OCI-LY1 (cell line): ENCODE measurements around the gene PDE3B.

Experiments
- EZH2 ChIP-seq: fragments of 200-600 bp; sonication (generic), shearing (Covaris generic); IDR thresholded peaks from 2 replicates; pipeline ENCODE4 v1.8.0; 2017; ENCODE audit warnings: borderline replicate concordance, mixed run types, mild to moderate bottlenecking, antibody characterized with exemption, low read length, moderate library complexity, mixed read lengths
- TF ChIP-seq, protein P1 (sequence below): fragments of 200-600 bp; sonication (generic), shearing (Covaris generic); IDR thresholded peaks from 2 replicates; pipeline ENCODE4 v1.5.1; 2017; ENCODE audit warnings: mild to moderate bottlenecking, antibody characterized with exemption, low read length, moderate library complexity, mixed read lengths

GRCh38 chr11:14783788-14784187, 140.2 kb downstream of the PDE3B start:
- no peak for TF ChIP-seq EZH2
- TF ChIP-seq, protein P1, sequence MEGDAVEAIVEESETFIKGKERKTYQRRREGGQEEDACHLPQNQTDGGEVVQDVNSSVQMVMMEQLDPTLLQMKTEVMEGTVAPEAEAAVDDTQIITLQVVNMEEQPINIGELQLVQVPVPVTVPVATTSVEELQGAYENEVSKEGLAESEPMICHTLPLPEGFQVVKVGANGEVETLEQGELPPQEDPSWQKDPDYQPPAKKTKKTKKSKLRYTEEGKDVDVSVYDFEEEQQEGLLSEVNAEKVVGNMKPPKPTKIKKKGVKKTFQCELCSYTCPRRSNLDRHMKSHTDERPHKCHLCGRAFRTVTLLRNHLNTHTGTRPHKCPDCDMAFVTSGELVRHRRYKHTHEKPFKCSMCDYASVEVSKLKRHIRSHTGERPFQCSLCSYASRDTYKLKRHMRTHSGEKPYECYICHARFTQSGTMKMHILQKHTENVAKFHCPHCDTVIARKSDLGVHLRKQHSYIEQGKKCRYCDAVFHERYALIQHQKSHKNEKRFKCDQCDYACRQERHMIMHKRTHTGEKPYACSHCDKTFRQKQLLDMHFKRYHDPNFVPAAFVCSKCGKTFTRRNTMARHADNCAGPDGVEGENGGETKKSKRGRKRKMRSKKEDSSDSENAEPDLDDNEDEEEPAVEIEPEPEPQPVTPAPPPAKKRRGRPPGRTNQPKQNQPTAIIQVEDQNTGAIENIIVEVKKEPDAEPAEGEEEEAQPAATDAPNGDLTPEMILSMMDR, result no peak
